Measurements from ENCODE around the gene CDK14. TPM values are rescaled to one million over a fixed set of nuclear protein-coding genes. Genes with fewer than 3 reads are reported as not detected.

CDK14 gene
- total RNA-seq, 1 donor from 2014 or later, result 1.6 TPM

GRCh38 chr7:91066627-91067026 lies 470.5 kb downstream of the CDK14 start:
- DNase-seq (ENCODE audit: low spot score), result no peak
- Mint-ChIP-seq H3K9me3 (no peaks in the 10 kb centered on the region), H3K4me1 (ENCODE audit: low read depth) (no peaks in the 10 kb centered on the region), H3K4me3 (no peak overlapping the region), H3K27ac (no peak overlapping the region), H3K36me3 (ENCODE audit: low read depth) (no peaks in the 10 kb centered on the region), H3K27me3 (ENCODE audit: insufficient read depth) (peaks cover 2% of the 10 kb centered on the region)
- intact Hi-C loops (cut with micrococcal nuclease), result no loop called here

GRCh38 chr7:91067242-91067641 lies 471.1 kb downstream of the CDK14 start:
- Mint-ChIP-seq H3K36me3 (ENCODE audit: low read depth) (no peaks in the 10 kb centered on the region), H3K4me3 (no peak overlapping the region), H3K27ac (no peak overlapping the region), H3K4me1 (ENCODE audit: low read depth) (no peaks in the 10 kb centered on the region), H3K27me3 (ENCODE audit: insufficient read depth) (peaks cover 2% of the 10 kb centered on the region), H3K9me3 (no peaks in the 10 kb centered on the region)
- intact Hi-C loops (cut with micrococcal nuclease), result no loop called here
- no peak for DNase-seq (ENCODE audit: low spot score)

- intact Hi-C loops (cut with micrococcal nuclease), result no loop called here
Measured at GRCh38 chr7:91068136-91068795, 472.1 kb downstream of the CDK14 start.

GRCh38 chr7:91069146-91069545 lies 473.0 kb downstream of the CDK14 start:
- H3K36me3 Mint-ChIP-seq (ENCODE audit: low read depth), result no peaks in the 10 kb centered on the region
- no peak overlapping the region for H3K4me3 Mint-ChIP-seq
- H3K27ac Mint-ChIP-seq, result no peak overlapping the region
- no peak for DNase-seq (ENCODE audit: low spot score)
- peaks cover 2% of the 10 kb centered on the region for H3K27me3 Mint-ChIP-seq (ENCODE audit: insufficient read depth)
- no peaks in the 10 kb centered on the region for H3K9me3 Mint-ChIP-seq
- H3K4me1 Mint-ChIP-seq (ENCODE audit: low read depth), result no peaks in the 10 kb centered on the region
- intact Hi-C loops (cut with micrococcal nuclease), result no loop called here

More at GRCh38 chr7:91068136-91068795, 472.1 kb downstream of the CDK14 start:
- Mint-ChIP-seq H3K4me3 (no peak overlapping the region), H3K27me3 (ENCODE audit: insufficient read depth) (peaks cover 2% of the 10 kb centered on the region), H3K4me1 (ENCODE audit: low read depth) (no peaks in the 10 kb centered on the region), H3K9me3 (no peaks in the 10 kb centered on the region), H3K27ac (no peak overlapping the region), H3K36me3 (ENCODE audit: low read depth) (no peaks in the 10 kb centered on the region)
- DNase-seq (ENCODE audit: low spot score), result no peak

GRCh38 chr7:91079487-91079886 lies 483.4 kb downstream of the CDK14 start:
- Mint-ChIP-seq H3K27me3 (ENCODE audit: insufficient read depth) (peaks cover 4% of the 10 kb centered on the region), H3K27ac (no peak overlapping the region), H3K36me3 (ENCODE audit: low read depth) (no peaks in the 10 kb centered on the region), H3K9me3 (no peaks in the 10 kb centered on the region), H3K4me1 (ENCODE audit: low read depth) (peaks cover 1% of the 10 kb centered on the region), H3K4me3 (no peak overlapping the region)
- no peak for DNase-seq (ENCODE audit: low spot score)
- intact Hi-C loops (cut with micrococcal nuclease), result no loop called here

- no peaks in the 10 kb centered on the region for H3K36me3 Mint-ChIP-seq (ENCODE audit: low read depth)
- H3K27ac Mint-ChIP-seq, result no peak overlapping the region
Measured at GRCh38 chr7:91080351-91080750, 484.2 kb downstream of the CDK14 start.

GRCh38 chr7:91082038-91082437 lies 485.9 kb downstream of the CDK14 start:
- Mint-ChIP-seq H3K4me3 (no peak overlapping the region), H3K27ac (no peak overlapping the region), H3K4me1 (ENCODE audit: low read depth) (peaks cover 12% of the 10 kb centered on the region), H3K36me3 (ENCODE audit: low read depth) (no peaks in the 10 kb centered on the region), H3K9me3 (no peaks in the 10 kb centered on the region), H3K27me3 (ENCODE audit: insufficient read depth) (peaks cover 3% of the 10 kb centered on the region)
- no peak for DNase-seq (ENCODE audit: low spot score)
- intact Hi-C loops (cut with micrococcal nuclease), result loop anchor here (2.0 to 10.0 kb wide), 2 partner anchors 771 to 1363 kb away; partner anchors contain the start of gene GATAD1

More at GRCh38 chr7:91080351-91080750, 484.2 kb downstream of the CDK14 start:
- intact Hi-C loops (cut with micrococcal nuclease), result loop anchor here (10.0 kb wide), 1 partner anchor 1364 kb away; the partner anchor contains the start of gene GATAD1
- no peak for DNase-seq (ENCODE audit: low spot score)
- peaks cover 4% of the 10 kb centered on the region for H3K27me3 Mint-ChIP-seq (ENCODE audit: insufficient read depth)
- H3K9me3 Mint-ChIP-seq, result no peaks in the 10 kb centered on the region
- H3K4me3 Mint-ChIP-seq, result no peak overlapping the region
- peaks cover 10% of the 10 kb centered on the region for H3K4me1 Mint-ChIP-seq (ENCODE audit: low read depth)

- H3K4me3 Mint-ChIP-seq, result no peak overlapping the region
- no peak for DNase-seq (ENCODE audit: low spot score)
- peaks cover 12% of the 10 kb centered on the region for H3K4me1 Mint-ChIP-seq (ENCODE audit: low read depth)
- H3K36me3 Mint-ChIP-seq (ENCODE audit: low read depth), result no peaks in the 10 kb centered on the region
- no peaks in the 10 kb centered on the region for H3K9me3 Mint-ChIP-seq
- no peak overlapping the region for H3K27ac Mint-ChIP-seq
- intact Hi-C loops (cut with micrococcal nuclease), result loop anchor here (2.0 to 10.0 kb wide), 2 partner anchors 770 to 1362 kb away; partner anchors contain the start of gene GATAD1
- peaks cover 4% of the 10 kb centered on the region for H3K27me3 Mint-ChIP-seq (ENCODE audit: insufficient read depth)
Measured at GRCh38 chr7:91082852-91083495, 486.9 kb downstream of the CDK14 start.

- no peak for DNase-seq (ENCODE audit: low spot score)
- Mint-ChIP-seq H3K4me1 (ENCODE audit: low read depth) (peaks cover 12% of the 10 kb centered on the region), H3K9me3 (no peaks in the 10 kb centered on the region), H3K27me3 (ENCODE audit: insufficient read depth) (peaks cover 4% of the 10 kb centered on the region), H3K4me3 (no peak overlapping the region), H3K36me3 (ENCODE audit: low read depth) (no peaks in the 10 kb centered on the region), H3K27ac (no peak overlapping the region)
- intact Hi-C loops (cut with micrococcal nuclease), result loop anchor here (2.0 to 10.0 kb wide), 2 partner anchors 769 to 1361 kb away; partner anchors contain the start of gene GATAD1
Measured at GRCh38 chr7:91083855-91084644, 487.9 kb downstream of the CDK14 start.

GRCh38 chr7:91085175-91085574 lies 489.1 kb downstream of the CDK14 start:
- no peak overlapping the region for H3K27ac Mint-ChIP-seq
- H3K27me3 Mint-ChIP-seq (ENCODE audit: insufficient read depth), result peaks cover 4% of the 10 kb centered on the region
- H3K4me3 Mint-ChIP-seq, result no peak overlapping the region
- H3K9me3 Mint-ChIP-seq, result no peaks in the 10 kb centered on the region
- DNase-seq (ENCODE audit: low spot score), result no peak
- H3K4me1 Mint-ChIP-seq (ENCODE audit: low read depth), result peaks cover 12% of the 10 kb centered on the region
- H3K36me3 Mint-ChIP-seq (ENCODE audit: low read depth), result no peaks in the 10 kb centered on the region
- intact Hi-C loops (cut with micrococcal nuclease), result loop anchor here (5.0 to 10.0 kb wide), 3 partner anchors 177 to 1360 kb away; partner anchors contain the start of genes FZD1 and GATAD1

GRCh38 chr7:91086200-91086599 lies 490.1 kb downstream of the CDK14 start:
- no peak overlapping the region for H3K27ac Mint-ChIP-seq
- intact Hi-C loops (cut with micrococcal nuclease), result loop anchor here (5.0 to 10.0 kb wide), 3 partner anchors 176 to 1359 kb away; partner anchors contain the start of genes FZD1 and GATAD1
- no peaks in the 10 kb centered on the region for H3K36me3 Mint-ChIP-seq (ENCODE audit: low read depth)
- DNase-seq (ENCODE audit: low spot score), result no peak
- no peak overlapping the region for H3K4me3 Mint-ChIP-seq
- peaks cover 12% of the 10 kb centered on the region for H3K4me1 Mint-ChIP-seq (ENCODE audit: low read depth)
- no peaks in the 10 kb centered on the region for H3K9me3 Mint-ChIP-seq
- H3K27me3 Mint-ChIP-seq (ENCODE audit: insufficient read depth), result peaks cover 5% of the 10 kb centered on the region

- H3K27ac Mint-ChIP-seq, result no peak overlapping the region
- intact Hi-C loops (cut with micrococcal nuclease), result loop anchor here (5.0 to 10.0 kb wide), 3 partner anchors 174 to 1357 kb away; partner anchors contain the start of genes FZD1 and GATAD1
- no peak overlapping the region for H3K4me3 Mint-ChIP-seq
- no peaks in the 10 kb centered on the region for H3K36me3 Mint-ChIP-seq (ENCODE audit: low read depth)
- no peaks in the 10 kb centered on the region for H3K9me3 Mint-ChIP-seq
- DNase-seq (ENCODE audit: low spot score), result no peak
- peaks cover 12% of the 10 kb centered on the region for H3K4me1 Mint-ChIP-seq (ENCODE audit: low read depth)
- H3K27me3 Mint-ChIP-seq (ENCODE audit: insufficient read depth), result peaks cover 9% of the 10 kb centered on the region
Measured at GRCh38 chr7:91088156-91088555, 492.0 kb downstream of the CDK14 start.

All from activated T-helper 1 cell treated with anti-CD3 and anti-CD28 coated beads, Interleukin-12 subunit alpha, Interleukin-12 subunit beta, Interleukin-2, Interleukin-4 antibody, amounts not matched to agents 30 ng/mL and 10 ng/mL and 1 ng/mL, durations not matched to agents 14 hours and 24 hours and 36 hours (primary cell).